ENCODE results near the gene ELP2.
A peak's percentile ranks its signal among the peaks of the same experiment; 100 is the strongest.

Gene ELP2

GRCh38 chr18:36094431-36094830 is 35.3 kb upstream of the ELP2 start:
- ATAC-seq = no peak
- no peak for TF ChIP-seq RARB (CRISPR knock-in tag; IDR thresholded peaks at IDR 0.05)
- TF ChIP-seq TCF4 (CRISPR knock-in tag; IDR thresholded peaks at IDR 0.05; ENCODE audit: borderline replicate concordance) = no peak
- no peak for TF ChIP-seq ZFP3 (CRISPR knock-in tag; IDR thresholded peaks at IDR 0.05)
- TF ChIP-seq CREB5 (CRISPR knock-in tag; IDR thresholded peaks at IDR 0.05; ENCODE audit: low read depth) = no peak
- TF ChIP-seq, protein P1, sequence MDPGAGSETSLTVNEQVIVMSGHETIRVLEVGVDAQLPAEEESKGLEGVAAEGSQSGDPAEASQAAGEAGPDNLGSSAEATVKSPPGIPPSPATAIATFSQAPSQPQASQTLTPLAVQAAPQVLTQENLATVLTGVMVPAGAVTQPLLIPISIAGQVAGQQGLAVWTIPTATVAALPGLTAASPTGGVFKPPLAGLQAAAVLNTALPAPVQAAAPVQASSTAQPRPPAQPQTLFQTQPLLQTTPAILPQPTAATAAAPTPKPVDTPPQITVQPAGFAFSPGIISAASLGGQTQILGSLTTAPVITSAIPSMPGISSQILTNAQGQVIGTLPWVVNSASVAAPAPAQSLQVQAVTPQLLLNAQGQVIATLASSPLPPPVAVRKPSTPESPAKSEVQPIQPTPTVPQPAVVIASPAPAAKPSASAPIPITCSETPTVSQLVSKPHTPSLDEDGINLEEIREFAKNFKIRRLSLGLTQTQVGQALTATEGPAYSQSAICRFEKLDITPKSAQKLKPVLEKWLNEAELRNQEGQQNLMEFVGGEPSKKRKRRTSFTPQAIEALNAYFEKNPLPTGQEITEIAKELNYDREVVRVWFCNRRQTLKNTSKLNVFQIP (CRISPR knock-in tag; IDR thresholded peaks at IDR 0.05; ENCODE audit: borderline replicate concordance, low read depth) = no peak
- TF ChIP-seq PATZ1 (CRISPR knock-in tag; IDR thresholded peaks at IDR 0.05; ENCODE audit: borderline replicate concordance) = no peak
- TF ChIP-seq ZC3H10 (CRISPR knock-in tag; IDR thresholded peaks at IDR 0.05) = no peak
- TF ChIP-seq PPARA (CRISPR knock-in tag; IDR thresholded peaks at IDR 0.05; ENCODE audit: borderline replicate concordance) = no peak
- TF ChIP-seq, protein P2, sequence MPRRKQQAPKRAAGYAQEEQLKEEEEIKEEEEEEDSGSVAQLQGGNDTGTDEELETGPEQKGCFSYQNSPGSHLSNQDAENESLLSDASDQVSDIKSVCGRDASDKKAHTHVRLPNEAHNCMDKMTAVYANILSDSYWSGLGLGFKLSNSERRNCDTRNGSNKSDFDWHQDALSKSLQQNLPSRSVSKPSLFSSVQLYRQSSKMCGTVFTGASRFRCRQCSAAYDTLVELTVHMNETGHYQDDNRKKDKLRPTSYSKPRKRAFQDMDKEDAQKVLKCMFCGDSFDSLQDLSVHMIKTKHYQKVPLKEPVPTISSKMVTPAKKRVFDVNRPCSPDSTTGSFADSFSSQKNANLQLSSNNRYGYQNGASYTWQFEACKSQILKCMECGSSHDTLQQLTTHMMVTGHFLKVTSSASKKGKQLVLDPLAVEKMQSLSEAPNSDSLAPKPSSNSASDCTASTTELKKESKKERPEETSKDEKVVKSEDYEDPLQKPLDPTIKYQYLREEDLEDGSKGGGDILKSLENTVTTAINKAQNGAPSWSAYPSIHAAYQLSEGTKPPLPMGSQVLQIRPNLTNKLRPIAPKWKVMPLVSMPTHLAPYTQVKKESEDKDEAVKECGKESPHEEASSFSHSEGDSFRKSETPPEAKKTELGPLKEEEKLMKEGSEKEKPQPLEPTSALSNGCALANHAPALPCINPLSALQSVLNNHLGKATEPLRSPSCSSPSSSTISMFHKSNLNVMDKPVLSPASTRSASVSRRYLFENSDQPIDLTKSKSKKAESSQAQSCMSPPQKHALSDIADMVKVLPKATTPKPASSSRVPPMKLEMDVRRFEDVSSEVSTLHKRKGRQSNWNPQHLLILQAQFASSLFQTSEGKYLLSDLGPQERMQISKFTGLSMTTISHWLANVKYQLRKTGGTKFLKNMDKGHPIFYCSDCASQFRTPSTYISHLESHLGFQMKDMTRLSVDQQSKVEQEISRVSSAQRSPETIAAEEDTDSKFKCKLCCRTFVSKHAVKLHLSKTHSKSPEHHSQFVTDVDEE (CRISPR knock-in tag; IDR thresholded peaks at IDR 0.05) = no peak
- TF ChIP-seq GLIS3 (CRISPR knock-in tag; IDR thresholded peaks at IDR 0.05) = no peak

GRCh38 chr18:36095936-36096519 is 33.7 kb upstream of the ELP2 start:
- TF ChIP-seq GLIS3 (CRISPR knock-in tag; IDR thresholded peaks at IDR 0.05) = no peak
- TF ChIP-seq ZNF565 (CRISPR knock-in tag; conservative IDR thresholded peaks at IDR 0.05; ENCODE audit: low read depth) = no peak
- no peak for TF ChIP-seq ZC3H10 (CRISPR knock-in tag; IDR thresholded peaks at IDR 0.05)
- TF ChIP-seq ARNTL (CRISPR knock-in tag; IDR thresholded peaks at IDR 0.05; ENCODE audit: borderline replicate concordance, low read depth) = no peak
- TF ChIP-seq OSR1 (CRISPR knock-in tag; IDR thresholded peaks at IDR 0.05) = no peak
- no peak for TF ChIP-seq CSRNP3 (CRISPR knock-in tag; IDR thresholded peaks at IDR 0.05)
- no peak for TF ChIP-seq ZNF70 (CRISPR knock-in tag; IDR thresholded peaks at IDR 0.05)
- TF ChIP-seq TOX (CRISPR knock-in tag; IDR thresholded peaks at IDR 0.05; ENCODE audit: borderline replicate concordance) = no peak
- TF ChIP-seq CSDC2 (CRISPR knock-in tag; IDR thresholded peaks at IDR 0.05) = no peak
- no peak for TF ChIP-seq CREB5 (CRISPR knock-in tag; IDR thresholded peaks at IDR 0.05; ENCODE audit: low read depth)
- TF ChIP-seq, protein P1 (CRISPR knock-in tag; IDR thresholded peaks at IDR 0.05; ENCODE audit: borderline replicate concordance, low read depth) = no peak
- no peak for TF ChIP-seq ISL1 (CRISPR knock-in tag; IDR thresholded peaks at IDR 0.05)
- TF ChIP-seq ZFP30 (CRISPR knock-in tag; IDR thresholded peaks at IDR 0.05) = no peak
- no peak for TF ChIP-seq ESRRG (CRISPR knock-in tag; IDR thresholded peaks at IDR 0.05)
- TF ChIP-seq TCF4 (CRISPR knock-in tag; IDR thresholded peaks at IDR 0.05; ENCODE audit: borderline replicate concordance) = no peak
- no peak for TF ChIP-seq PPARA (CRISPR knock-in tag; IDR thresholded peaks at IDR 0.05; ENCODE audit: borderline replicate concordance)
- no peak for TF ChIP-seq RARB (CRISPR knock-in tag; IDR thresholded peaks at IDR 0.05)
- no peak for TF ChIP-seq BACH2 (CRISPR knock-in tag; IDR thresholded peaks at IDR 0.05; ENCODE audit: borderline replicate concordance)
- ATAC-seq = peak; percentile 65
